IMR-90 (cell line): Measurements from ENCODE around the gene MACROD1. TPM values are rescaled to one million over a fixed set of nuclear protein-coding genes. Genes with fewer than 3 reads are reported as not detected.

ENCODE experiments used
- ATAC-seq: fragments of 200-7000 bp; cut with Tn5 transposase; 2 replicates; pipeline ENCODE4 v1.9.1; 2020; ENCODE audit warnings: low read depth, mild to moderate bottlenecking, moderate library complexity
- BruUV-seq: library from RNA; stranded (reverse); fragments of 400-500 nt; replicated peaks from 2 replicates; lab custom pipeline; 2021; lab: Mats Ljungman, UMichigan
- CTCF ChIA-PET: fragments of 300-600 bp; formaldehyde crosslinking; extraction: SDS; loops from one replicate; lab custom pipeline; 2021; ENCODE audit warnings: antibody characterized with exemption; lab: Yijun Ruan, JAX
- POLR2A ChIA-PET: fragments of 300-600 bp; sonication (Branson Sonifier 250); formaldehyde crosslinking; loops from one replicate; lab custom pipeline; 2022; ENCODE audit warnings: antibody characterized with exemption; ENCODE audit not compliant: unreplicated experiment; lab: Charles Lee
- DNase-seq: peaks from one replicate; pipeline ENCODE4 v3.0.0; 2013
- H2AFZ ChIP-seq: replicated peaks from 2 replicates; pipeline ENCODE3; 2013; ENCODE audit warnings: low read length, mild to moderate bottlenecking; ENCODE audit not compliant: poor library complexity
- H2AK5ac ChIP-seq: 2 replicates; pipeline ENCODE4 v1.6.1; 2013; ENCODE audit warnings: low read depth, low read length, inconsistent platforms
- H2AK9ac ChIP-seq: replicated peaks from 2 replicates; pipeline ENCODE3; 2013; ENCODE audit warnings: mild to moderate bottlenecking, low read depth, low read length, moderate library complexity; ENCODE audit not compliant: poor library complexity
- H2BK120ac ChIP-seq: 2 replicates; pipeline ENCODE4 v1.6.1; 2013; ENCODE audit warnings: low read depth, low read length, inconsistent platforms
- H2BK15ac ChIP-seq: 3 replicates; pipeline ENCODE4 v1.6.1; 2013; ENCODE audit warnings: low read depth, low read length, inconsistent platforms
- H2BK20ac ChIP-seq: 2 replicates; pipeline ENCODE4 v1.6.1; 2013; ENCODE audit warnings: low read depth, mild to moderate bottlenecking, inconsistent platforms, low read length, moderate library complexity
- H2BK5ac ChIP-seq: 2 replicates; pipeline ENCODE4 v1.6.1; 2013; ENCODE audit warnings: mild to moderate bottlenecking, low read depth, low read length, inconsistent platforms; ENCODE audit not compliant: poor library complexity, severe bottlenecking
- H3K14ac ChIP-seq: replicated peaks from 2 replicates; pipeline ENCODE4 v1.6.1; 2013; ENCODE audit warnings: low read depth, low read length, inconsistent platforms
- H3K18ac ChIP-seq: 2 replicates; pipeline ENCODE4 v1.6.1; 2013; ENCODE audit warnings: low read depth, low read length, control low read depth
- H3K23ac ChIP-seq: 2 replicates; pipeline ENCODE4 v1.6.1; 2013; ENCODE audit warnings: low read depth, low read length, inconsistent platforms
- H3K27ac ChIP-seq: 2 replicates; pipeline ENCODE4 v1.5.1; 2013; ENCODE audit warnings: mild to moderate bottlenecking, control low read depth, low read length; ENCODE audit not compliant: insufficient read depth
- H3K27me3 ChIP-seq: 2 replicates; pipeline ENCODE4 v1.6.1; 2013; ENCODE audit warnings: low read length; ENCODE audit not compliant: control insufficient read depth, insufficient read depth
- H3K36me3 ChIP-seq: 2 replicates; pipeline ENCODE4 v1.6.1; 2013; ENCODE audit warnings: low read length, mixed read lengths; ENCODE audit not compliant: control insufficient read depth, insufficient read depth
- H3K4ac ChIP-seq: 2 replicates; pipeline ENCODE4 v1.6.1; 2013; ENCODE audit warnings: low read depth, low read length, inconsistent platforms
- H3K4me1 ChIP-seq: 2 replicates; pipeline ENCODE4 v1.6.1; 2013; ENCODE audit warnings: low read length, mixed read lengths; ENCODE audit not compliant: control insufficient read depth, insufficient read depth
- H3K4me2 ChIP-seq: 2 replicates; pipeline ENCODE4 v1.6.1; 2013; ENCODE audit warnings: low read depth, mild to moderate bottlenecking, control low read depth, low read length, moderate library complexity
- H3K4me3 ChIP-seq: 2 replicates; pipeline ENCODE4 v1.5.1; 2013; ENCODE audit warnings: low read depth, mild to moderate bottlenecking, control low read depth, low read length, moderate library complexity; ENCODE audit not compliant: insufficient read depth
- H3K56ac ChIP-seq: 2 replicates; pipeline ENCODE4 v1.6.1; 2013; ENCODE audit warnings: low read length, inconsistent platforms; ENCODE audit not compliant: insufficient read depth; ENCODE audit errors: extremely low read depth
- H3K79me1 ChIP-seq, 2 experiments: 2 replicates each; pipeline ENCODE4 v1.6.1; 2013; ENCODE audit warnings: low read length in 2 of 2, inconsistent platforms in 1 of 2, low read depth in 1 of 2
- H3K9ac ChIP-seq: 2 replicates; pipeline ENCODE4 v1.6.1; 2013; ENCODE audit warnings: low read depth, low read length, control low read depth
- H3K9me1 ChIP-seq: 2 replicates; pipeline ENCODE4 v1.6.1; 2013; ENCODE audit warnings: low read length, inconsistent platforms; ENCODE audit not compliant: insufficient read depth
- H3K9me3 ChIP-seq: 2 replicates; pipeline ENCODE4 v1.6.1; 2013; ENCODE audit warnings: low read length; ENCODE audit not compliant: control insufficient read depth, insufficient read depth
- H4K20me1 ChIP-seq: 2 replicates; pipeline ENCODE4 v1.6.1; 2013; ENCODE audit warnings: low read length, inconsistent platforms; ENCODE audit not compliant: insufficient read depth
- H4K5ac ChIP-seq: 2 replicates; pipeline ENCODE4 v1.6.1; 2013; ENCODE audit warnings: mild to moderate bottlenecking, low read depth, low read length, control low read depth
- H4K8ac ChIP-seq, 2 experiments: 2 replicates each; pipeline ENCODE4 v1.6.1; 2013; ENCODE audit warnings: low read depth in 2 of 2, low read length in 2 of 2, control low read depth in 1 of 2, inconsistent platforms in 1 of 2
- H4K91ac ChIP-seq: 2 replicates; pipeline ENCODE4 v1.6.1; 2013; ENCODE audit warnings: low read depth, low read length, inconsistent platforms; ENCODE audit not compliant: insufficient read depth
- BHLHE40 ChIP-seq: fragments of 150-350 bp; IDR thresholded peaks from 2 replicates; pipeline ENCODE4 v1.6.1; 2016; ENCODE audit warnings: mild to moderate bottlenecking, low read depth, low read length
- CEBPB ChIP-seq: IDR thresholded peaks from 2 replicates; pipeline ENCODE4 v1.6.1; 2012; ENCODE audit warnings: low read depth, low read length, improper control_type of control experiment
- CTCF ChIP-seq: conservative IDR thresholded peaks from 2 replicates; pipeline ENCODE4 v1.5.1; 2012; ENCODE audit warnings: mild to moderate bottlenecking, low read depth, low read length, improper control_type of control experiment
- ELK1 ChIP-seq: fragments of 150-350 bp; IDR thresholded peaks from 2 replicates; pipeline ENCODE4 v1.6.1; 2016; ENCODE audit warnings: low read depth, mild to moderate bottlenecking, low read length, moderate library complexity, borderline replicate concordance
- FOS ChIP-seq: fragments of 150-350 bp; IDR thresholded peaks from 2 replicates; pipeline ENCODE4 v1.6.1; 2016; ENCODE audit warnings: low read depth, low read length
- MAZ ChIP-seq: IDR thresholded peaks from 2 replicates; pipeline ENCODE4 v1.6.1; 2012; ENCODE audit warnings: low read depth, mild to moderate bottlenecking, low read length, improper control_type of control experiment, moderate library complexity, borderline replicate concordance
- MXI1 ChIP-seq: IDR thresholded peaks from 2 replicates; pipeline ENCODE4 v1.6.1; 2012; ENCODE audit warnings: low read depth, mild to moderate bottlenecking, low read length, moderate library complexity, borderline replicate concordance
- NFE2L2 ChIP-seq: fragments of 150-350 bp; IDR thresholded peaks from 2 replicates; pipeline ENCODE4 v1.6.1; 2016; ENCODE audit warnings: low read depth, mild to moderate bottlenecking, low read length
- RFX5 ChIP-seq: IDR thresholded peaks from 2 replicates; pipeline ENCODE4 v1.8.0; 2012; ENCODE audit warnings: low read depth, mild to moderate bottlenecking, low read length, moderate library complexity
- SMC3 ChIP-seq: fragments of 150-350 bp; IDR thresholded peaks from 2 replicates; pipeline ENCODE4 v1.6.1; 2016; ENCODE audit warnings: low read depth, mild to moderate bottlenecking, antibody characterized with exemption, low read length, moderate library complexity
- WGBS, 2 experiments: methylation state at CpG; one replicate each; pipeline versions ENCODE4 v1.1.5 to v1.1.7; 2013; ENCODE audit warnings: missing lambda C conversion rate in 2 of 2; ENCODE audit not compliant: insufficient read length in 1 of 2; ENCODE audit errors: extremely low coverage in 2 of 2; 5-methylcytosine and 5-hydroxymethylcytosine counted together
- dilution Hi-C: fragments of 300-500 bp; cut with HindIII; formaldehyde crosslinking; loops from one replicate; pipeline ENCODE4 v1.14.3; 2018; ENCODE audit warnings: low sequenced_read_pairs; ENCODE audit not compliant: unreplicated experiment
- in situ Hi-C: fragments of 300-500 bp; cut with MboI; formaldehyde crosslinking; loops from 3 replicates; pipeline ENCODE4 v1.14.3; 2019; ENCODE audit warnings: low sequenced_read_pairs, inconsistent platforms, mixed read lengths
- intact Hi-C: fragments of 100-400 bp; cut with micrococcal nuclease; formaldehyde crosslinking; loops from 2 replicates; pipeline ENCODE4 v1.10.0; 2022
- polyA plus RNA-seq, 3 experiments: library from polyadenylated mRNA; depleted of rRNA; stranded (reverse); fragments of >200 nt; gene quantifications; 2 replicates each; pipeline ENCODE4 v1.2.3, GENCODE V29; 2012; ENCODE audit warnings: low replicate concordance in 1 of 3
- total RNA-seq: library from RNA; depleted of rRNA; stranded (reverse); fragments of >200 nt; gene quantifications from 2 replicates; pipeline ENCODE4 v1.2.3, GENCODE V29; 2012

The MACROD1 gene
- total and polyA plus RNA-seq, 2 of the 4 experiments (the other 2 are of a cell fraction), result 2.5 to 9.3 TPM

GRCh38 chr11:64186492-64187165 is 20.7 kb upstream of the MACROD1 start (continued):
- TF ChIP-seq CEBPB, result no peak

- H2BK5ac ChIP-seq, result peak within 1 kb of the TSS; percentile 75
- H2BK15ac ChIP-seq, result peak within 1 kb of the TSS; percentile 33; the same call in 1 of the 3 replicates
- intact Hi-C loops (loop anchor here (2.0 kb wide), 1 partner anchor 55 kb away; the partner anchor contains the start of gene FKBP2), in situ Hi-C loops (no loop called here), dilution Hi-C loops (no loop called here)
- H3K9me1 ChIP-seq, result peaks cover 12% of the 10 kb centered on the region; the same call in 1 of the 2 replicates
- no peak within 1 kb of the TSS for H2BK20ac ChIP-seq
- H2BK120ac ChIP-seq, result peak within 1 kb of the TSS; percentile 33; the same call in 1 of the 2 replicates
- no TSS peak for BruUV-seq
- H3K27ac ChIP-seq, result peak within 1 kb of the TSS; percentile 91
- CTCF ChIA-PET, result no interaction called here
- no peaks in the 10 kb centered on the region for H3K27me3 ChIP-seq
- peak within 1 kb of the TSS; percentile 93 for H2AFZ ChIP-seq
- H3K4me2 ChIP-seq, result peak within 1 kb of the TSS; percentile 96
- H4K8ac ChIP-seq, result peak within 1 kb of the TSS; percentile 81 to 92
- H4K20me1 ChIP-seq, result peaks cover 31% of the 10 kb centered on the region
- POLR2A ChIA-PET, result interaction anchor here (0.6 kb wide), 2 partner anchors 16 to 55 kb away, joined by 3 to 7 read pairs; partner anchors contain the start of gene FKBP2
- peak within 1 kb of the TSS; percentile 95 for H3K4ac ChIP-seq
- peaks cover 7 to 53% of the 10 kb centered on the region in 2 experiments; a peak in 3 of 4 replicates for H3K79me1 ChIP-seq
- H3K4me3 ChIP-seq, result peak within 1 kb of the TSS; percentile 54
- peak within 1 kb of the TSS; percentile 81 for H3K9ac ChIP-seq
- WGBS, 2 experiments, result 0% methylated on average over 31 of the region's 74 CpGs; no CpG with 5 or more reads in 1 of the 2 experiments
- peak within 1 kb of the TSS; percentile 85 for H3K23ac ChIP-seq
- peak; percentile 100 for DNase-seq
- peak; percentile 81 for ATAC-seq
- H4K91ac ChIP-seq, result peak within 1 kb of the TSS; percentile 93
- H4K5ac ChIP-seq, result peak within 1 kb of the TSS; percentile 85
- peaks cover 3% of the 10 kb centered on the region; the same call in 1 of the 2 replicates for H3K4me1 ChIP-seq
- peak within 1 kb of the TSS; percentile 68 for H3K56ac ChIP-seq
- H3K36me3 ChIP-seq, result peaks cover 4% of the 10 kb centered on the region; the same call in 1 of the 2 replicates
- peak within 1 kb of the TSS; percentile 94 for H3K14ac ChIP-seq
- peak within 1 kb of the TSS; percentile 98 for H2AK9ac ChIP-seq
- H3K18ac ChIP-seq, result peak within 1 kb of the TSS; percentile 13; the same call in 1 of the 2 replicates
- no peaks in the 10 kb centered on the region for H3K9me3 ChIP-seq
- H2AK5ac ChIP-seq, result peak within 1 kb of the TSS; percentile 93
- TF ChIP-seq CTCF, result peak; percentile 59
- no peak for TF ChIP-seq RFX5
- TF ChIP-seq NFE2L2, result 0 out of 2 replicates have a peak, but pooled peaks have one; percentile 7
- no peak for TF ChIP-seq ELK1
- TF ChIP-seq CEBPB, result no peak
- TF ChIP-seq SMC3, result no peak
- TF ChIP-seq FOS, result peak; percentile 91
- peak; percentile 56; the same call in 1 of the 2 replicates for TF ChIP-seq BHLHE40
- TF ChIP-seq MXI1, result peak; percentile 52; the same call in 1 of the 2 replicates
- TF ChIP-seq MAZ, result peak; percentile 75; the same call in 1 of the 2 replicates
These were observed 20.0 kb upstream of the MACROD1 start, which contains the start of gene STIP1 for GRCh38 chr11:64185693-64186491. Gene STIP1, plus strand, starts transcription at chr11:64186171. Its CDS starts 91 bp downstream, at chr11:64186262.
